ENCODE data around the gene CHID1.

The CHID1 gene

GRCh38 chr11:882596-882995 is 28.0 kb downstream of the CHID1 start:
- no peak for DNase-seq

DNA sequence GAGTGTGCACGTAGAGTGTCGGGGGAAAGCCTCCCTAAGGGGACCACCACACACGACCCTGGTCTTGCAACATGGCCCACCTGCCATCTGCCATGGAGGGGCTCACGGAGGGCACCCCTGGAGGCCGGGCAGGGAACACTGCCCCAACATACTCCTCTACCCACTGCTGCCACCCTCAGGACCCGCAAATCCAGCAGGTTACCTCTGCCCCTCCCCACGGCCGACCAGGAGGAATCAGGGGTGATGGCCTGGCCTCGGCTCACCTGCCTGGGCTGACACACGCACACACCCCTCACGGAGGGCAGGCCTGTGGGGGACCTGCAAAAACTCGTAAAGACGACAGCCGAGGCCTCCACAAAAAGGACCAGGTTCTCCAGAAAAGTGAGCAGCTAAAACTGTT is 30.2 kb downstream of the CHID1 start:
- no peak for DNase-seq

DNA sequence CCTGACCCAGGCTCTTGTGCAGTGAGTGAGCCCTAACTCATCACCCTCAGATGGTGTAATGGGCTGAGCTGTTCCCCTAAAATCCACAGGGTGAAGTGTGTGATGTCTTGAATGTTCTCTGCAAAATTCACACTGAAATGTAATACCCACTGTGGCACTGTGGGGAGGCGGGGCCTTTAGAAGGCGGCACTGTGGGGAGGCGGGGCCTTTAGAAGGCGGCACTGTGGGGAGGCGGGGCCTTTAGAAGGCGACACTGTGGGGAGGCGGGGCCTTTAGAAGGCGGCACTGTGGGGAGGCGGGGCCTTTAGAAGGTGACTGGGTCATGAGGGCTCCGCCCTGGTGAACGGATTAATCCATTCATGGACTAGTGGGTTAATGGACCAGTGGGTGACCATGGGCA is 33.0 kb downstream of the CHID1 start:
- DNase-seq: no peak

GRCh38 chr11:876545-876944 is 34.1 kb downstream of the CHID1 start:
- DNase-seq: no peak

GRCh38 chr11:875769-876301 is 34.8 kb downstream of the CHID1 start:
- DNase-seq: no peak

GRCh38 chr11:875203-875602 is 35.4 kb downstream of the CHID1 start:
- no peak for DNase-seq

DNA sequence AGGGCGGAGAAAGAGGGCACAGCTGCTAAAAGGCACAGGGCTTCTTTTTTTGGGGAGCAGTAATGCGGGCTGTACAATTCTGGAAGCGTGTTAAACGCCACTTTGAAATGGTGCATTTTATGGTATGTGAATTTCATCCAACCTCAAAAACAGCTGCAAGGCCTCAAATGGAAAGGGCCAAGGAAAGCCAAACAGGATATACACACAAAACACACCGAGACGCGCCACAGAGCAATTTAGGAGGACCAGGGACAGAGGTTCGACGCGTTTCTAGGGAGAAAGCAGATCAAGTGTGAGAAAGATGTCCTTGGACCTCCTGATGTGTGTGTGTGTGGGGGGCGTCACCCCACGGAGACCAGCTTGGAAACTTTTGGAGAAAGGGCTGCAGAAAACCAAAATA is 36.9 kb downstream of the CHID1 start:
- no peak for DNase-seq

- no peak for DNase-seq
Observed at GRCh38 chr11:872799-873198, 37.8 kb downstream of the CHID1 start.

DNA sequence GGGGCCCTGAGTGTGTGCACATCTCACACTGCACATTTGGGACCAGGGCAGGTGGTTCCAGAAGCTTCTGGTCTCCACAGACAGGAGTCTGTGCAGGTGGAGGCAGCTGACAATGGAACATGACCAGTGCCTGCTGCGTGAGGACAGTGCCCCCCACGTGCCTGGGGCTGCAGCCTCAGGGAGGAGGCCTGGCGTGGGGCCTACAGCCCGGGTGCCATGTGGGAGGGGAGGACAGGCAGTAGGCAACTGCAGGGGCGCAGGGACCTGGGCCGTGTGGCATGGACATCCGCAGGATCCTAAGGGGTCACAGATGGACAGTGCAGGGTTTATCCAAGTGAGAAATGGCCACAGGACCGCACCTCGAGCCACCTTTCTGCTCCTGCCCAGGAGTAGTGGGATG is 39.1 kb downstream of the CHID1 start:
- no peak for DNase-seq

- DNase-seq: no peak
Observed at GRCh38 chr11:870418-870817, 40.2 kb downstream of the CHID1 start.

GRCh38 chr11:870127-870413 is 40.5 kb downstream of the CHID1 start:
- no peak for DNase-seq

DNA sequence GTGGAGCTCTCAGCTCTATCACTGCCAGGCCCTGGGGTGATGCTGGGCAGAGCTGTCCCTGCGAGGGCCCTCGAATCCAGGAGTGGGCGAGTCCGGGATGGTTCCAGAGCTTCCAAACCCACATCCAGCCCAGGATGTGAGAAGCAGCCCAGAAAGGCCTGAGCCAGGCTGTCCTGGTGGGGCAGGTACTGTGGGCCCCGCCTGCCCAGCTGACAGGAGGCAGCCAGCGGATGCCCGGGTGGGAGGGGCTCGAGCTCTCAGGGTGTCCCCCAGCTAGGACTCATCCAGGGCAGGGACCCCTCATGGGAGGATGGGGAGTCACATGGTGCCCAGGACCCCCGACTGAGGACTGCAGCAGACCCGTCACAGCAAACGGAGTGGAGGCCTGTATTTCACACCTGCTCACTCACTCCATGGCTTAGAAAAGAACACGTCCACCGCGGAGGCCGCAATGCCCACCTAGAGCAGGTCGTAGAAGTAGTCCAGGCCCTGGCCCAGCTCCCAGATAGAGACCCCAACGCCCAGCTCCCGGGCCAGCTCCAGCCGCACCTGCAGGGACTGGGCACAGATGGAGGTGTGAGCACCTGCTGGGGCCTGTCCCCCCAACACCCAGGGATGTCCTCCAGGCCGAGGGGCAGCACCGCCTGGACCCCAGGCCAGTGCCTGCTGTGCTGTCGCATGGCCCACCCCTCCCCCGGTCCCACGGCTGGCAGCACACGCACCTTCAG is 41.0 kb downstream of the CHID1 start:
- DNase-seq: no peak

DNA sequence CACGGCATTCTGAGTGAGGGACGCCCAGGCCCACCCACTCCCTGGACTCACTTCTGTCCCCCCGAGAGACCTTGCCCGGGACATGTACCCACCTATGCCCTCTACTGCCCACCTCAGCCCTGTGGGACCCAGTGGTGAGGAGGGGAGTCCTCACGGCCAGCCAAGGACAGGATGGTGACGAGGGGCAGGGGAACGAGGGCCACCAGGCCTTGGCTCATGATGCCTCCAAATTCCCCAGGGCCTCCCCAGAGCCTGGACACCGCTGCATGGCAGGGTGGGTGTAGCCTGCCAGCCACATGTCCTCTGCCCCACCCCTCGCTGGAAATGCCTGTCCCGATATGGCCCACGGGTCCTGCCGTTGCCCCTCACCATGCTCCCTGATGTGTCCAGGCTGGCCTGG is 41.8 kb downstream of the CHID1 start:
- no peak for DNase-seq

- no peak for DNase-seq
Observed at GRCh38 chr11:868394-868793, 42.2 kb downstream of the CHID1 start.

DNA sequence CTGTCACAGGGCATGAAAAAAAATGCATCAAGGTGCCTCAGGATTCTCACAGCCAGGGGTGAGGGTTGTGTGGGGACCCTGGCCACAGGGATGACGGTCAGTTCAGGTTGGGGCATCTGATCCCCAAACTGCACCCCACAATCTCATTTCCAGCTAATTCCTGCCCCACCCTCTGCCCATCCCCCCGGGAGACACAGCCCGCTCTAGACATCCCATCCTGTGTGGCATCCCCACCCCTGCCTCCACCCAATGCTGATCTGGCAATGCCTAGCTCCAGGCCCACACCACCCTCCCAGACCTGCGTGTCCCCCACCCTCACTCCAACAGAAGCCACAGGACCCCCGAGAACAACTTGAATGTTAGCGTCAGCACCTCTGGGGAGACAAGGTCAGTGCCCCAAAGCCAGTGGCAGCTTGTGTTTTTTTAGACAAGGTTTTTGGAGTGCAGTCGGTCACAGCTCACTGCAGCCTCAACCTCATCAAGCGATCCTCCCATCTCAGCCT is 42.7 kb downstream of the CHID1 start:
- no peak for DNase-seq

GRCh38 chr11:866481-866880 is 44.1 kb downstream of the CHID1 start:
- DNase-seq: no peak

DNA sequence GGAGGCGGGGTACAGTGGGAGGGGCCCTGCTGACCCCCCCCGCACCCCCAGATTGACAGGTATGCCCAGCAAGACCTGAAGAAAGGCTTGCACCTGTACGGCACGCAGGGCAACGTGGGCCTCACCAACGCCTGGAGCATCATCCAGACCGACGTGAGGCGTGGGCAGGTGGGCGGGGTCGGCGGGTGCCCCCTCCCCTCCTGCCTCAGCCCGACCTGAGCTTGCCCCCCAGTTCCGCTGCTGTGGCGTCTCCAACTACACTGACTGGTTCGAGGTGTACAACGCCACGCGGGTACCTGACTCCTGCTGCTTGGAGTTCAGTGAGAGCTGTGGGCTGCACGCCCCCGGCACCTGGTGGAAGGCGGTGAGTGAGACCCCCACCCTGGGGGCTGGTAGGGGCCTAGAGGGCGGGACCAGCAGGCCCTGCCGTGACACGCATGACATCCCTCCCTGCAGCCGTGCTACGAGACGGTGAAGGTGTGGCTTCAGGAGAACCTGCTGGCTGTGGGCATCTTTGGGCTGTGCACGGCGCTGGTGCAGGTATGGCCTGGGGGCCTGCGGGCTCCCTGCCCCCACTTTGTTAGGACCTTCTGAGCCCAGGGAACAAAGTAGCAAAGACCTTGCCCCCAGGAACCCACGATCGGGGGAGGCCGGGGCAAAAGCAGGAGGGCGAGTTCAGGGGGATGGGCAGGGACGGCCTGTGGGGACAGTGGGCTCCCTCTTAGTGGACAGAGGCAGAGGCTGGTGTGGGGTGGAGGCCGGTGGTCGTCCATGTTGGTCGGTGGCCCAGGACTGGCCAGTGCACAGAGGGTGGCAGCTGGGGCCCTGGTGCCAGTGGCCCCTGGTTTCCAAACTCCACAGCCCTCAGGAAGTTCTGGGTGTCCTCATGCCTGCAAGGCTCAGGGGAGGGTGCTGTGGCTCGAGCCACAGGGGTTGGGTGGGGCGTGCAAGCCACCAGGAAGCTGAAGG is 44.9 kb downstream of the CHID1 start:
- no peak for DNase-seq

- DNase-seq: no peak
Observed at GRCh38 chr11:864898-865297, 45.7 kb downstream of the CHID1 start.

- no peak for DNase-seq
Observed at GRCh38 chr11:863910-864827, 46.4 kb downstream of the CHID1 start.

DNA sequence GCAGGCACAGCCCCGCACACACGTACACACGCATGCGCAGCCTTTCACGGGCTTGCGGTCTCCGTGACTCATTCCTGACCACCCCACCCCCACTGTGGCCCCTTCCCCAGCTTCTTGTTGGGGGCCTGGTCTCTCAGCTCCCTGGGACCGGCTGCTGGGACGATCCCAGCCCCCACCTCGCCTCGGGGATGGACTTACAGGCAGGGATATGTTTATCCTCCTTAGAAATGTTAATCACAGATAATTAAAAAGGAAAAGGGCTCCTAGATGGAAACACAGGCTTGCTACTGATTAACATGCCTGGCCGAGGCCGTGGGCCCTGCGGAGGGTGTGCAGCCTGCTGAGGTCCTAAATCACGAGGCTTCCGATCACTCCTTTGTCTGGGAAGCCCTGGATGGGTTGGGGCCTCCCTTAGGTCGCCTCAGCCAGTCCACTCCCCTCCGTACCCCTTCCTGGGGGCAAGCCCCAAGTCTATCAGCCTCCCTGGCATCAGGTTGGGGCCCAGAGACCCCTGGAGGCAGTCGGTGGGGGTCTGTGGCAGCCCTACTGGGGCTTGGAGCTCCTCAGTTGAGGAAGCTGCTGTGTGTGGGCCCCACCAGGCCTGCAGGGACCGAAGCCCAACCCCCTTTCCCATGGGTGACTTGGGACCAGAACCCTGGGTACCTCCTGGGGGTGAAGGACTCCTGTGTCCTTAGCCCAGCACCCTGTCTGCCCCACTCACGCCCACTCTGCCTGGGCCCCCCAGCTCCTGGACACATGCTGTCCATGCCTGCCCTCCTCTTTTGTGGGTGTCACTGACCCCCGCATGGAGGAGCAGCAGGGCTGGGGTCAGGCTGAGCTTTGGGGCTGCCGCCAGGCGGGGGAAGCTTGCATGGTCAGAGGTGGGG is 47.3 kb downstream of the CHID1 start:
- no peak for DNase-seq

DNA sequence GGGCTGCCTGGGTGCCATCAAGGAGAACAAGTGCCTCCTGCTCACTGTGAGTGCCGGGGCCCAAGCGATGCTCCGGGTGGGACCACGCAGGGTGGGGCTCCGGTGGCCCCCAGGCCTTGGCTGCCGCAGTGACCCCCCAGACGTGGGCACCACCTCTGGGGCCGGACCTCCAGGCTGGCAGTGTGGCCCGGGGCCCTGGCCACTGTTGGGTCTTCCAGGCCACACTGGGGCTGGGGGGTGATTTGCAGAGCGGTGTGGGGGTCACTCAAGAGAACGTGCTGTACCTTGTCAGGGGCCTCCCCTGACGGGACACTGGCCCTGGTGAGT is 48.0 kb downstream of the CHID1 start:
- no peak for DNase-seq

DNA sequence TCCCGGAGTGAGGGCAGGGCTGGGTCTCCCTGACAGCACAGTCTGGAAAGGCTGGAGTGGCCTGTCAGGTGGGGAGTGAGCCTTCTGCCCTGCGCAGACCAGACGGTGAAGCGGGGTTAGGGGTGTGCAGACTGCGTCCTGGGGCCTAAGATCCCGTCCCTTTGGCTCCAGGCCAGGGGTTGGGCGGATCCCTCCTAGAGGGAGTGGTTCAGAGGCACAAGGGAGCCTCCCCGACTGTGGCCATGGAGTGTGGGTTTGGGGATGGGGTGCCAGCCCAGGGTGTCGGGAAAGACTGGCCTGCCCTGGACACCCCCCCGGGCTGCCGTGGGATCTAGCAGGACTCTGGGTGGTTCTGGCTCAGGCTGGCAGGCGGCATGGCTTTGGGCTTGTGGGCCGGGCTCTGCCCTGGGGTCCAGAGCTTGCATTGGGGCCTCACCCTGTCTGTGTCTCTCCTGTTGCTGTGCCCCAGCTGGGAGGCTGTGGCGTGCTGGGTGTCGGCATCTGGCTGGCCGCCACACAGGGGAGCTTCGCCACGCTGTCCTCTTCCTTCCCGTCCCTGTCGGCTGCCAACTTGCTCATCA is 48.4 kb downstream of the CHID1 start:
- DNase-seq: no peak
